Breast epithelium (tissue), 3 donors: Measurements from ENCODE around the gene DPH1.

Experiments used
- POLR2A ChIP-seq: fragments of 450-650 bp; IDR thresholded peaks from one replicate; pipeline ENCODE4 v1.6.1; 2016; ENCODE audit warnings: antibody characterized with exemption, mild to moderate bottlenecking, moderate library complexity
- POLR2AphosphoS5 ChIP-seq, 3 donors: sonication (generic); formaldehyde crosslinking; IDR thresholded peaks; one replicate each; pipeline ENCODE4 v1.6.1; 2017; ENCODE audit warnings: antibody characterized with exemption in 3 of 3
- TF ChIP-seq, protein P1 (sequence below), 3 donors: fragments of 450-650 bp; IDR thresholded peaks; one replicate each; pipeline ENCODE4 v1.5.1; 2016 to 2017; ENCODE audit warnings: antibody characterized with exemption in 3 of 3, mild to moderate bottlenecking in 3 of 3, moderate library complexity in 3 of 3

DNA sequence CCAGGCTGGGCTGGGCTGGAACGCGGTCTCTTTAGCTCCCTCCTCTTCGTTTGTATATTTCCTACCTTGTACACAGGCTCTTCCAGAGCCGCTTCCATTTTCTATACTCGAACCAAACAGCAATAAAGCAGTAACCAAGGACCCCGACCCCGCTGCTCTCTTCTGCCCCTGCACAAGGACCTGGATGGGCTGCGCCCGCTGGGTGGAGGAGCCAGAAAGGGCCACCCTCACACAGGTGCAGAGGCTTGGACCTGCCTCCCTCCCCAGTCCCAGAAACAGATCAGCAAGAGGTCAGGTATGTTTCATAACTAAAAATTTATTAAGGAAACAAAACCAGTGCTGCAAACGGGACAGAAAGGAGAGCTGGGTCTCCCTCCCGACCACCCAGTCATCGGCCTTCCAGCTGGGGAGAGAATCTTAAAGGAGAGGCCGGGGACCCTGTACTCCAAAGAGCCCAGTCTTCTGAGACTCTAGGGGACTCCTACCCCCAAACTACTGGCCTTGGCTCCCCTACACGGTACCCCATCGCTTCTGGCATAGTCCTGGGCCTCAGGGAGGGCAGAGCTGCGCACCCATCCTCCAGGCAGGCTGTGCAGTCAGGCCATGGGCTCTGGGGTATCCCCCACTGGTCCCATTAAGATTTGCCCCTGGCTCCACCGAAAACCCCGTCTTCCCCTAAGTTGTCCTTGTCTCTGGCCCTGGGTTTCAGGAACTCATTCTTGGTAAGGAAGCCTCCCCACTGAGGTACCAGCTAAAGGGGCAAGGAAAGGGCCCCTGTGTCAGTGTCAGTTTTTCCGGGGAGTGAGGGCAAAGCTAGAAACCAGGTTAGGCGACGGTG lies 29.8 kb downstream of the DPH1 start:
- TF ChIP-seq, protein P1, sequence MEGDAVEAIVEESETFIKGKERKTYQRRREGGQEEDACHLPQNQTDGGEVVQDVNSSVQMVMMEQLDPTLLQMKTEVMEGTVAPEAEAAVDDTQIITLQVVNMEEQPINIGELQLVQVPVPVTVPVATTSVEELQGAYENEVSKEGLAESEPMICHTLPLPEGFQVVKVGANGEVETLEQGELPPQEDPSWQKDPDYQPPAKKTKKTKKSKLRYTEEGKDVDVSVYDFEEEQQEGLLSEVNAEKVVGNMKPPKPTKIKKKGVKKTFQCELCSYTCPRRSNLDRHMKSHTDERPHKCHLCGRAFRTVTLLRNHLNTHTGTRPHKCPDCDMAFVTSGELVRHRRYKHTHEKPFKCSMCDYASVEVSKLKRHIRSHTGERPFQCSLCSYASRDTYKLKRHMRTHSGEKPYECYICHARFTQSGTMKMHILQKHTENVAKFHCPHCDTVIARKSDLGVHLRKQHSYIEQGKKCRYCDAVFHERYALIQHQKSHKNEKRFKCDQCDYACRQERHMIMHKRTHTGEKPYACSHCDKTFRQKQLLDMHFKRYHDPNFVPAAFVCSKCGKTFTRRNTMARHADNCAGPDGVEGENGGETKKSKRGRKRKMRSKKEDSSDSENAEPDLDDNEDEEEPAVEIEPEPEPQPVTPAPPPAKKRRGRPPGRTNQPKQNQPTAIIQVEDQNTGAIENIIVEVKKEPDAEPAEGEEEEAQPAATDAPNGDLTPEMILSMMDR (IDR thresholded peaks at IDR 0.05), result no peak
- TF ChIP-seq POLR2AphosphoS5 (IDR thresholded peaks at IDR 0.05) (no peak), POLR2A (no peak)
